H1 (cell line): ENCODE data around the gene DEPP1. TPM values are rescaled to one million over a fixed set of nuclear protein-coding genes. Genes with fewer than 3 reads are reported as not detected.

Experiments
- CTCF ChIA-PET: fragments of 300-600 bp; sonication (Branson Sonifier 250); formaldehyde crosslinking; loops from one replicate; lab custom pipeline; 2021; ENCODE audit not compliant: partially characterized antibody; lab: Charles Lee
- POLR2A ChIA-PET: fragments of 300-600 bp; sonication (Branson Sonifier 250); formaldehyde crosslinking; loops from one replicate; lab custom pipeline; 2021; ENCODE audit warnings: inconsistent platforms; ENCODE audit not compliant: partially characterized antibody; lab: Charles Lee
- DNase-seq, 2 experiments: peaks; one replicate each; pipeline versions ENCODE4 v3.0.0 to v3.0.0-alpha.2; 2010 to 2022; ENCODE audit warnings: low spot score in 2 of 2, low read depth in 1 of 2, mixed read lengths in 1 of 2
- FAIRE-seq: peaks from 2 replicates; lab custom pipeline; 2011; peaks lifted over from hg19 to GRCh38; lab: Jason Lieb, UNC
- H2AFZ ChIP-seq: 2 replicates; pipeline ENCODE4 v1.8.1; 2012; ENCODE audit warnings: low read length, inconsistent platforms
- H2AK5ac ChIP-seq: 2 replicates; pipeline ENCODE4 v1.6.1; 2013; ENCODE audit warnings: low read depth, low read length
- H2BK120ac ChIP-seq: replicated peaks from 2 replicates; pipeline ENCODE3; 2013; ENCODE audit warnings: low read depth, low read length, inconsistent platforms
- H2BK12ac ChIP-seq: 2 replicates; pipeline ENCODE4 v1.6.1; 2013; ENCODE audit warnings: low read depth, low read length
- H2BK15ac ChIP-seq: 2 replicates; pipeline ENCODE4 v1.6.1; 2013; ENCODE audit warnings: low read length
- H2BK20ac ChIP-seq: 2 replicates; pipeline ENCODE4 v1.6.1; 2013; ENCODE audit warnings: low read length
- H2BK5ac ChIP-seq: 2 replicates; pipeline ENCODE4 v1.6.1; 2013; ENCODE audit warnings: low read depth, low read length
- H3K14ac ChIP-seq: 2 replicates; pipeline ENCODE4 v1.6.1; 2013; ENCODE audit warnings: inconsistent platforms; ENCODE audit not compliant: insufficient read length
- H3K18ac ChIP-seq: 2 replicates; pipeline ENCODE4 v1.6.1; 2013; ENCODE audit warnings: low read length; ENCODE audit errors: extremely low read depth
- H3K23ac ChIP-seq: 2 replicates; pipeline ENCODE4 v1.6.1; 2013; ENCODE audit warnings: inconsistent platforms; ENCODE audit not compliant: insufficient read length
- H3K23me2 ChIP-seq: 2 replicates; pipeline ENCODE4 v1.6.1; 2013; ENCODE audit warnings: low read depth, low read length
- H3K27ac ChIP-seq: 2 replicates; pipeline ENCODE4 v1.6.1; 2011; ENCODE audit warnings: low read depth, low read length, inconsistent platforms
- H3K27me3 ChIP-seq, 4 experiments: replicated peaks in 1 of 4; 1 replicate in 1 of 4; 2 replicates in 3 of 4; pipeline versions ENCODE4 v1.6.1 to v1.8.1; 2011 to 2013; ENCODE audit warnings: low read length in 3 of 4, mild to moderate bottlenecking in 3 of 4, inconsistent platforms in 2 of 4, mixed read lengths in 2 of 4, moderate library complexity in 1 of 4; ENCODE audit not compliant: control insufficient read depth in 3 of 4, insufficient read depth in 3 of 4; ENCODE audit errors: extremely low read depth in 1 of 4
- H3K36me3 ChIP-seq, 4 experiments: 2 replicates each; pipeline versions ENCODE4 v1.6.1 to v1.8.1; 2011 to 2013; ENCODE audit warnings: mild to moderate bottlenecking in 4 of 4, low read length in 3 of 4, moderate library complexity in 2 of 4, control low read depth in 1 of 4, inconsistent platforms in 1 of 4; ENCODE audit not compliant: insufficient read depth in 4 of 4, control insufficient read depth in 2 of 4
- H3K4ac ChIP-seq: replicated peaks from 2 replicates; pipeline ENCODE3; 2013; ENCODE audit warnings: low read length, low read depth, mixed read lengths, inconsistent platforms; ENCODE audit not compliant: insufficient read length
- H3K4me1 ChIP-seq, 4 experiments: replicated peaks in 1 of 4; 1 replicate in 1 of 4; 2 replicates in 3 of 4; pipeline versions ENCODE4 v1.6.1 to v1.8.1; 2011 to 2013; ENCODE audit warnings: low read length in 3 of 4, inconsistent platforms in 2 of 4, mixed read lengths in 1 of 4; ENCODE audit not compliant: insufficient read depth in 4 of 4, control insufficient read depth in 3 of 4
- H3K4me2 ChIP-seq, 2 experiments: 2 replicates each; pipeline versions ENCODE4 v1.6.1 to v1.8.1; 2011 to 2013; ENCODE audit warnings: low read depth in 2 of 2, low read length in 2 of 2, control low read depth in 1 of 2, inconsistent platforms in 1 of 2, mild to moderate bottlenecking in 1 of 2; ENCODE audit not compliant: insufficient read depth in 1 of 2
- H3K4me3 ChIP-seq, 4 experiments: fragments of 200-600, 300-600 bp in 1 of 4; sonication (generic), shearing (Covaris generic), sonication (Bioruptor Twin) in 1 of 4; 2 replicates each; pipeline versions ENCODE4 v1.5.1 to v1.8.1; 2011 to 2016; ENCODE audit warnings: low read length in 4 of 4, low read depth in 3 of 4, control low read depth in 2 of 4, inconsistent platforms in 2 of 4, mild to moderate bottlenecking in 2 of 4, mixed read lengths in 1 of 4, moderate library complexity in 1 of 4; ENCODE audit not compliant: insufficient read depth in 2 of 4; ENCODE audit errors: extremely low read depth in 1 of 4
- H3K56ac ChIP-seq: replicated peaks from 2 replicates; pipeline ENCODE3; 2013; ENCODE audit warnings: low read depth, mild to moderate bottlenecking, mixed read lengths, low read length, inconsistent platforms; ENCODE audit not compliant: insufficient read length
- H3K79me1 ChIP-seq: 2 replicates; pipeline ENCODE4 v1.6.1; 2013; ENCODE audit warnings: low read depth, low read length, control low read depth
- H3K79me2 ChIP-seq, 2 experiments: 2 replicates each; pipeline versions ENCODE4 v1.6.1 to v1.8.1; 2012 to 2013; ENCODE audit warnings: low read length in 2 of 2, mild to moderate bottlenecking in 2 of 2, inconsistent platforms in 1 of 2; ENCODE audit not compliant: insufficient read depth in 2 of 2, control insufficient read depth in 1 of 2
- H3K9ac ChIP-seq, 4 experiments: replicated peaks in 1 of 4; 1 replicate in 1 of 4; 2 replicates in 3 of 4; pipeline versions ENCODE4 v1.6.1 to v1.8.1; 2011 to 2013; ENCODE audit warnings: low read depth in 3 of 4, low read length in 3 of 4, control low read depth in 2 of 4, mild to moderate bottlenecking in 2 of 4, moderate library complexity in 2 of 4, inconsistent platforms in 1 of 4; ENCODE audit errors: extremely low read depth in 1 of 4
- H3K9me3 ChIP-seq, 2 experiments: 2 replicates each; pipeline versions ENCODE4 v1.6.1 to v1.8.1; 2012 to 2013; ENCODE audit warnings: mild to moderate bottlenecking in 2 of 2, moderate library complexity in 2 of 2, control low read depth in 1 of 2, inconsistent platforms in 1 of 2, low read depth in 1 of 2, low read length in 1 of 2, mixed read lengths in 1 of 2; ENCODE audit not compliant: insufficient read depth in 2 of 2
- H4K20me1 ChIP-seq, 2 experiments: replicated peaks in 1 of 2; 2 replicates each; pipeline versions ENCODE3 to v1.8.1; 2011 to 2013; ENCODE audit warnings: inconsistent platforms in 2 of 2, low read length in 2 of 2, mild to moderate bottlenecking in 1 of 2; ENCODE audit not compliant: insufficient read depth in 2 of 2, control insufficient read depth in 1 of 2
- H4K5ac ChIP-seq: 2 replicates; pipeline ENCODE4 v1.6.1; 2013; ENCODE audit warnings: low read length, low read depth, mixed read lengths, inconsistent platforms; ENCODE audit not compliant: insufficient read length
- H4K8ac ChIP-seq: 2 replicates; pipeline ENCODE4 v1.8.0; 2013; ENCODE audit warnings: mild to moderate bottlenecking, moderate library complexity, low read length, inconsistent platforms; ENCODE audit not compliant: insufficient read depth; ENCODE audit errors: extremely low read depth
- H4K91ac ChIP-seq: replicated peaks from 2 replicates; pipeline ENCODE3; 2013; ENCODE audit warnings: low read length, mixed read lengths, inconsistent platforms; ENCODE audit not compliant: insufficient read length
- NANOG ChIP-seq: IDR thresholded peaks from 2 replicates; pipeline ENCODE4 v1.6.1; 2011; ENCODE audit warnings: low read length, low read depth, mild to moderate bottlenecking, inconsistent platforms; ENCODE audit not compliant: insufficient read depth, poor library complexity, severe bottlenecking
- RXRA ChIP-seq: IDR thresholded peaks from 2 replicates; pipeline ENCODE4 v1.6.1; 2011; ENCODE audit warnings: low read depth, mild to moderate bottlenecking, low read length, moderate library complexity; ENCODE audit not compliant: insufficient read depth
- SIX5 ChIP-seq: IDR thresholded peaks from 2 replicates; pipeline ENCODE4 v1.6.1; 2011; ENCODE audit warnings: mild to moderate bottlenecking, low read depth, low read length
- SUZ12 ChIP-seq: fragments of 200-600 bp; sonication (generic); IDR thresholded peaks from 2 replicates; pipeline ENCODE4 v1.6.1; 2012; ENCODE audit warnings: mild to moderate bottlenecking, inconsistent platforms, low read length, moderate library complexity, mixed read lengths
- TBP ChIP-seq: IDR thresholded peaks from 2 replicates; pipeline ENCODE4 v1.6.1; 2011; ENCODE audit warnings: low read depth, low read length, improper control_type of control experiment
- WGBS, 2 experiments: shearing (Covaris generic) in 1 of 2; methylation state at CpG; one replicate each; pipeline versions ENCODE4 v1.1.6 to v1.1.7; 2013 to 2015; ENCODE audit warnings: low lambda C conversion rate in 2 of 2, mixed read lengths in 2 of 2, inconsistent platforms in 1 of 2, low coverage in 1 of 2, missing lambda C conversion rate in 1 of 2; ENCODE audit not compliant: insufficient replicate concordance in 2 of 2, insufficient coverage in 1 of 2, insufficient read length in 1 of 2; ENCODE audit errors: extremely low coverage in 1 of 2, missing lambda C conversion rate in 1 of 2; 5-methylcytosine and 5-hydroxymethylcytosine counted together
- polyA plus RNA-seq, 7 experiments: library from polyadenylated mRNA; depleted of rRNA in 3 of 7; stranded (reverse) in 5 of 7; unstranded in 2 of 7; fragments of >200 nt in 5 of 7; fragments of 200-250 nt in 2 of 7; gene quantifications; 1 replicate in 5 of 7; 2 replicates in 1 of 7; 4 replicates in 1 of 7; pipeline versions ENCODE4 v1.2.1 to v1.2.3, GENCODE V29; 2011 to 2013; ENCODE audit warnings: missing spikeins in 2 of 7, mixed read lengths in 2 of 7
- total RNA-seq: library from RNA; stranded (reverse); fragmentation: NEBNext Ultra II Directional; extraction: Animal tissue kit (Norgen Biotek cat#: 25700); gene quantifications from 2 replicates; pipeline ENCODE4 v1.2.1, GENCODE V29; 2021

DEPP1 gene
- total and polyA plus RNA-seq, 2 of the 8 experiments (the other 6 are each of a cell fraction or from before 2014, with no cell fraction given): 0.67 to 4.5 TPM

- Histone ChIP-seq H4K20me1 (no peaks in the 10 kb centered on the region), H3K4me1 (peaks cover 4 to 18% (median 9%) of the 10 kb centered on the region in 4 experiments), H3K9me3 (no peaks in the 10 kb centered on the region), H3K4me2 (no peak overlapping the region), H3K27me3 (peaks cover 0 to 7% (median 3%) of the 10 kb centered on the region in 4 experiments; a peak in 4 of 7 replicates), H3K23ac (no peak overlapping the region), H3K36me3 (no peaks in the 10 kb centered on the region), H3K9ac (no peak overlapping the region), H2BK5ac (no peak overlapping the region), H3K14ac (no peak overlapping the region), H3K27ac (no peak overlapping the region), H2BK12ac (no peak overlapping the region), H2BK20ac (no peak overlapping the region), H3K4ac (no peak overlapping the region), H4K8ac (no peak overlapping the region), H4K5ac (no peak overlapping the region), H4K91ac (no peak overlapping the region), H3K4me3 (no peak overlapping the region), H3K79me1 (no peaks in the 10 kb centered on the region), H3K79me2 (no peaks in the 10 kb centered on the region), H3K23me2 (peaks cover 8% of the 10 kb centered on the region), H2AK5ac (no peak overlapping the region), H3K18ac (no peak overlapping the region), H3K56ac (no peak overlapping the region), H2BK15ac (no peak overlapping the region), H2BK120ac (no peak overlapping the region), H2AFZ (no peak overlapping the region)
- FAIRE-seq: no peak
- 92% methylated on average over 4 of the region's 4 CpGs; no CpG with 5 or more reads in 1 of the 2 experiments for WGBS, 2 experiments
- CTCF ChIA-PET: interaction anchor here (0.6 to 13.4 kb wide), 5 partner anchors 9 to 48 kb away, joined by 3 to 143 read pairs (median 6); no protein-coding TSS in a partner anchor
- TF ChIP-seq RXRA (no peak), SUZ12 (no peak), SIX5 (no peak), NANOG (no peak), TBP (no peak)
- POLR2A ChIA-PET: no interaction called here
- no peak for DNase-seq
These were observed 22.4 kb downstream of the DEPP1 start for GRCh38 chr10:44956226-44956625.
